LHCN-M2 (cell line): ENCODE results near the gene SSH2. TPM values are rescaled to one million over a fixed set of nuclear protein-coding genes. Genes with fewer than 3 reads are reported as not detected.
"Not testable (repeated sequence)": the region's sequence is repeated elsewhere in the genome, so short reads cannot be mapped to it uniquely, and the experiment has no call there.

ENCODE experiments used
- DNase-seq: peaks from one replicate; pipeline ENCODE4 v3.0.0-alpha.2; 2012; ENCODE audit warnings: low read depth
- total RNA-seq: library from RNA; depleted of rRNA; stranded (reverse); fragments of >200 nt; gene quantifications from 2 replicates; pipeline ENCODE4 v1.2.3, GENCODE V29; 2014

The SSH2 gene
- total RNA-seq, 1 experiment from 2014 or later, result 16.5 TPM

GRCh38 chr17:29711588-29712385 is 218.2 kb downstream of the SSH2 start:
- DNase-seq, result no peak

- DNase-seq, result peak; percentile 40
Observed at GRCh38 chr17:29710891-29711418, 219.1 kb downstream of the SSH2 start.

GRCh38 chr17:29710520-29710884 is 219.5 kb downstream of the SSH2 start:
- peak; percentile 27 for DNase-seq

GRCh38 chr17:29709866-29710519 is 220.0 kb downstream of the SSH2 start:
- DNase-seq, result peak; percentile 39

- no peak for DNase-seq
Observed at GRCh38 chr17:29707212-29707571, 222.8 kb downstream of the SSH2 start.

GRCh38 chr17:29706045-29706431 is 224.0 kb downstream of the SSH2 start:
- DNase-seq, result no peak

- DNase-seq, result no peak
Observed at GRCh38 chr17:29705386-29705785, 224.6 kb downstream of the SSH2 start.

- no peak for DNase-seq
Observed at GRCh38 chr17:29699283-29699682, 230.7 kb downstream of the SSH2 start.

- no peak for DNase-seq
Observed at GRCh38 chr17:29698837-29699236, 231.2 kb downstream of the SSH2 start.

- no peak for DNase-seq
Observed at GRCh38 chr17:29698019-29698777, 231.8 kb downstream of the SSH2 start.

GRCh38 chr17:29697371-29697770 is 232.7 kb downstream of the SSH2 start:
- no peak for DNase-seq

- DNase-seq, result no peak
Observed at GRCh38 chr17:29694918-29695563, 235.0 kb downstream of the SSH2 start.

GRCh38 chr17:29693751-29694150 is 236.3 kb downstream of the SSH2 start:
- no peak for DNase-seq

GRCh38 chr17:29687596-29687995 is 242.4 kb downstream of the SSH2 start:
- no peak for DNase-seq

GRCh38 chr17:29686993-29687590 is 242.9 kb downstream of the SSH2 start:
- no peak for DNase-seq

GRCh38 chr17:29683481-29683880 is 246.5 kb downstream of the SSH2 start:
- peak; percentile 42 for DNase-seq

GRCh38 chr17:29682987-29683386 is 247.0 kb downstream of the SSH2 start:
- no peak for DNase-seq

- peak; percentile 37 for DNase-seq
Observed at GRCh38 chr17:29682054-29682453, 248.0 kb downstream of the SSH2 start.

- DNase-seq, result no peak
Observed at GRCh38 chr17:29677824-29678223, 252.2 kb downstream of the SSH2 start.

- DNase-seq, result peak; percentile 95
Observed at GRCh38 chr17:29677221-29677791, 252.7 kb downstream of the SSH2 start.

- DNase-seq, result not testable (repeated sequence)
Observed at GRCh38 chr17:29675961-29676360, 254.1 kb downstream of the SSH2 start.
